HG03108 (cell line): ENCODE measurements around the gene CCM2.

Experiments
- ATAC-seq: cut with Tn5 transposase; IDR thresholded peaks from one replicate; pipeline ENCODE4 v1.9.1; 2021; ENCODE audit warnings: moderate library complexity; ENCODE audit not compliant: unreplicated experiment

The CCM2 gene

GRCh38 chr7:45077579-45077978, 77.6 kb downstream of the CCM2 start:
- no peak for ATAC-seq

GRCh38 chr7:45078125-45078681, 78.2 kb downstream of the CCM2 start:
- no peak for ATAC-seq

- no peak for ATAC-seq
These were observed 80.4 kb downstream of the CCM2 start for GRCh38 chr7:45080265-45080957.

GRCh38 chr7:45080958-45081669, 81.1 kb downstream of the CCM2 start:
- no peak for ATAC-seq

- ATAC-seq: no peak
These were observed 81.6 kb downstream of the CCM2 start for GRCh38 chr7:45081670-45081974.

- no peak for ATAC-seq
These were observed 82.2 kb downstream of the CCM2 start for GRCh38 chr7:45082031-45082830.

GRCh38 chr7:45082831-45083331, 82.9 kb downstream of the CCM2 start:
- ATAC-seq: no peak

GRCh38 chr7:45084336-45084735, 84.3 kb downstream of the CCM2 start:
- ATAC-seq: no peak

- no peak for ATAC-seq
These were observed 85.1 kb downstream of the CCM2 start for GRCh38 chr7:45084901-45085618.

GRCh38 chr7:45085619-45086200, 85.7 kb downstream of the CCM2 start:
- ATAC-seq: no peak

- ATAC-seq: no peak
These were observed 86.5 kb downstream of the CCM2 start for GRCh38 chr7:45086331-45087065.

- ATAC-seq: no peak
These were observed 87.5 kb downstream of the CCM2 start for GRCh38 chr7:45087301-45088145.

GRCh38 chr7:45088146-45088701, 88.2 kb downstream of the CCM2 start:
- ATAC-seq: no peak

- ATAC-seq: no peak
These were observed 88.9 kb downstream of the CCM2 start, which contains the start of gene NACAD for GRCh38 chr7:45088821-45089340. NACAD (minus strand) TSS chr7:45088969; CDS start chr7:45088894, 75 bp downstream.

- no peak for ATAC-seq
These were observed 89.4 kb downstream of the CCM2 start for GRCh38 chr7:45089341-45089891.

GRCh38 chr7:45092100-45092930, 92.3 kb downstream of the CCM2 start:
- no peak for ATAC-seq

GRCh38 chr7:45092931-45093235, 92.9 kb downstream of the CCM2 start:
- ATAC-seq: no peak
